ENCODE results near the gene PGPEP1. TPM values are rescaled to one million over a fixed set of nuclear protein-coding genes. Genes with fewer than 3 reads are reported as not detected.

Gene PGPEP1
- total RNA-seq, 2 experiments from 2014 or later = 24.4 to 25.9 TPM

DNA sequence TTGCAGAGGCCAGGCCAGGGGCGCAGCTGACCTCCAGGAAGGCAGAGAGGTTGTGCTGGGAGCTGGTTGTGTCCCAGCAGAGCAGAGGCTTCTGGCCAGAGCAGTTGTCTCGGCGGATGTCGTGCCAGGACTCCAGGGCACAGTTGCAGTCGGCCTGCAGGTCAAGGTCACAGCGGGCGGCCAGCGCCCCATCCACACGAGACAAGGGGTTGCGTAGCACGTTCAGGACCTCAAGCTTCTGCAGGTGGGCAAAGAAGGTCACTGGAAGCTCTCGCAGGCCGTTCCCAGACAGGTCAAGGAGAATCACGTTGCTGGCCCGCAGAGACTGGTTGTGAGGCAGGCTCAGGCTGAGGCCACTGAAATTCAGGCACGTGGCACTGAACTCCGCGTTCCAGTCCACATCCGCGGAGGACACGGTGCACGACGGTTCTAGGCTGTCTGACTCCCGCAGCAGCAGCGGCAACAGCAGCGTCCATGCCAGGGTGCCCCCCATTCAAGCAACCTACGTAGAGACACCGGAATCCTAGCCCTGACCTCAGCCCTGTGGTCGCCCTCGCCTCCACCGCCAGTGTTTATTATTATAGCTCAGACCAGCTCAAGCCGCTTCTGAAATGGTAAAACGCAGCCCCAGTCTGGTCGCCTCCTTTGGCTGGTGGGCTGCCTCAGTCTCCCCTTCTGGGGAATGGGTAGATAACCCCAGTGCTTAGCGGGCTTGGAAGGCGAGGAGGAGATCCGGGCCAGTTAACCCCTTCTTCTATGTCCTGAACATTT lies 56.3 kb downstream of the PGPEP1 start:
- Mint-ChIP-seq H3K36me3 (ENCODE audit: low read depth) (no peaks in the 10 kb centered on the region), H3K9me3 (no peaks in the 10 kb centered on the region), H3K27ac (no peak overlapping the region), H3K27me3 (peaks cover 33% of the 10 kb centered on the region), H3K4me1 (ENCODE audit: low read depth) (no peaks in the 10 kb centered on the region), H3K4me3 (no peak overlapping the region)
- H3K27me3 ChIP-seq (ENCODE audit: control insufficient read depth in 1 of 2, insufficient read depth in 2 of 2, low read length in 2 of 2) = peaks cover 23 to 32% of the 10 kb centered on the region in 2 experiments
- no peak for ATAC-seq (ENCODE audit: poor library complexity)
- H3K4me1 ChIP-seq (ENCODE audit: insufficient read depth, low read length) = peaks cover 10% of the 10 kb centered on the region
- H3K4me3 ChIP-seq (ENCODE audit: low read length) = peak overlapping the region; percentile 38
- peaks cover 0 to 7% of the 10 kb centered on the region in 2 experiments for H3K9me3 ChIP-seq (ENCODE audit: control insufficient read depth in 1 of 2, insufficient read depth in 1 of 2, low read length in 2 of 2)
- H3K36me3 ChIP-seq (ENCODE audit: insufficient read depth, low read length) = no peaks in the 10 kb centered on the region
- DNase-seq = peak in 1 of 14 experiments; percentile 14
- POLR2A ChIA-PET = no interaction called here
- intact Hi-C loops (cut with DNase I, micrococcal nuclease) = no loop called here
- no peak overlapping the region for H3K27ac ChIP-seq (ENCODE audit: low read depth in 1 of 2, low read length in 2 of 2)
- CTCF ChIA-PET = interaction anchor here (2.1 kb wide), 1 partner anchor 8 kb away, joined by 8 read pairs; no protein-coding TSS in a partner anchor
- TF ChIP-seq CTCF (IDR thresholded peaks at IDR 0.05) = no peak

GRCh38 chr19:18397242-18398202 lies 57.1 kb downstream of the PGPEP1 start, which contains the start of gene LRRC25:
LRRC25 (minus strand) TSS chr19:18397622; CDS start chr19:18396963, 659 bp downstream.
- TF ChIP-seq CTCF (IDR thresholded peaks at IDR 0.05) = no peak
- peaks cover 10% of the 10 kb centered on the region for H3K4me1 ChIP-seq (ENCODE audit: insufficient read depth, low read length)
- Mint-ChIP-seq H3K27me3 (peaks cover 30% of the 10 kb centered on the region), H3K9me3 (no peaks in the 10 kb centered on the region), H3K27ac (no peak within 1 kb of the TSS), H3K4me3 (no peak within 1 kb of the TSS), H3K36me3 (ENCODE audit: low read depth) (no peaks in the 10 kb centered on the region), H3K4me1 (ENCODE audit: low read depth) (no peaks in the 10 kb centered on the region)
- CTCF ChIA-PET = interaction anchor here (0.6 to 2.1 kb wide), 2 partner anchors 9 to 59 kb away, joined by 3 to 8 read pairs; no protein-coding TSS in a partner anchor
- H3K4me3 ChIP-seq (ENCODE audit: low read length) = peak within 1 kb of the TSS; percentile 38
- H3K36me3 ChIP-seq (ENCODE audit: insufficient read depth, low read length) = no peaks in the 10 kb centered on the region
- intact Hi-C loops (cut with DNase I, micrococcal nuclease) = no loop called here
- POLR2A ChIA-PET = no interaction called here
- H3K9me3 ChIP-seq (ENCODE audit: control insufficient read depth in 1 of 2, insufficient read depth in 1 of 2, low read length in 2 of 2) = peaks cover 0 to 7% of the 10 kb centered on the region in 2 experiments
- DNase-seq = peak in 3 of 14 experiments; percentile 31 to 74 (median 64)
- ATAC-seq (ENCODE audit: poor library complexity) = peak; percentile 58
- peaks cover 23 to 27% of the 10 kb centered on the region in 2 experiments for H3K27me3 ChIP-seq (ENCODE audit: control insufficient read depth in 1 of 2, insufficient read depth in 2 of 2, low read length in 2 of 2)
- H3K27ac ChIP-seq (ENCODE audit: low read depth in 1 of 2, low read length in 2 of 2) = no peak within 1 kb of the TSS

GRCh38 chr19:18399008-18399407 lies 58.6 kb downstream of the PGPEP1 start:
- DNase-seq (peak in 1 of 14 experiments; percentile 40), ATAC-seq (ENCODE audit: poor library complexity) (no peak)
- Histone ChIP-seq H3K27ac (ENCODE audit: low read depth in 1 of 2, low read length in 2 of 2) (no peak overlapping the region), H3K9me3 (ENCODE audit: control insufficient read depth in 1 of 2, insufficient read depth in 1 of 2, low read length in 2 of 2) (peaks cover 0 to 7% of the 10 kb centered on the region in 2 experiments), H3K4me3 (ENCODE audit: low read length) (no peak overlapping the region), H3K27me3 (ENCODE audit: control insufficient read depth in 1 of 2, insufficient read depth in 2 of 2, low read length in 2 of 2) (peaks cover 17% of the 10 kb centered on the region in 2 experiments), H3K36me3 (ENCODE audit: insufficient read depth, low read length) (no peaks in the 10 kb centered on the region), H3K4me1 (ENCODE audit: insufficient read depth, low read length) (peaks cover 10% of the 10 kb centered on the region)
- no peaks in the 10 kb centered on the region for H3K4me1 Mint-ChIP-seq (ENCODE audit: low read depth)
- intact Hi-C loops (cut with DNase I, micrococcal nuclease) = no loop called here
- no peak overlapping the region for H3K4me3 Mint-ChIP-seq
- H3K27ac Mint-ChIP-seq = no peak overlapping the region
- POLR2A ChIA-PET = no interaction called here
- CTCF ChIA-PET = interaction anchor here (2.1 kb wide), 1 partner anchor 11 kb away, joined by 8 read pairs; no protein-coding TSS in a partner anchor
- no peaks in the 10 kb centered on the region for H3K36me3 Mint-ChIP-seq (ENCODE audit: low read depth)
- H3K9me3 Mint-ChIP-seq = no peaks in the 10 kb centered on the region
- TF ChIP-seq CTCF (IDR thresholded peaks at IDR 0.05) = no peak
- H3K27me3 Mint-ChIP-seq = peaks cover 24% of the 10 kb centered on the region
